Measurements from ENCODE around the gene SIX6. TPM values are rescaled to one million over a fixed set of nuclear protein-coding genes. Genes with fewer than 3 reads are reported as not detected.

Gene SIX6
- 44.8 TPM for total RNA-seq

DNA sequence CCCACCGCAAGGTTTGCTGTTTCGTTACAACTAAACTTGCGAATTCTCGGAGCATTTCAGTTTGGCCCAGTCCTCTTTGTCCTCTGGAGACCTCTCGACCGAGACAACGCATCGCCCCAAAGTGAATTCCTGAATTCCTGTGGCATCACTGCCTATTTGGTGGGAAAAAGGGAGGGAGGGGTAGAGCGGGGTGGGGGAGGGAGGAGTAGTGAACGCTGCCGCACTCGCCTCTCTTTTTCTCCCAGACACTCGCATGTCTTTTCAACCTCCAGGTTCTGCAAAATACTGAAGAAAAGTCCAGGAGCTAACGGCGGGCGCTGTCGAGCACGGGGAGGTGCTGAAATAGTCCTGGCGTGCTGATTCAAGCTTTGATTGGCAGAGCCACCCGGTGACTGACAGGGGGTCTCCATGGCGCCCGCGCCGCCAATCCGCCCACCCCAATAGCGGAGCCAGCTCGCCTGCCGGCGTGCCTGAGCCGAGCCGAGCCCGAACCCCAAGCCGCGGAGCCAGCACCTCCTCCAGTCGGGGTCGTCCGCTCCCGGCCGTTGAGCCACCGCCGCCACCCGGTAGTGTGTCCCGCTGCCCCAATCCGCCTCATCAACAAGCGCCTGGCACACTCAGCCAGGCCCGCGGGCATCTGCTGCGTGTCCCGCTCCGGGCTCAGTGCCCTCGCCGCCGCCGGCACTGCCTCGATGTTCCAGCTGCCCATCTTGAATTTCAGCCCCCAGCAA is at the start of gene SIX6:
SIX6 (plus strand) TSS at position 440 of the 731 bp plus-strand sequence; CDS start at position 693, 253 bp downstream.

GRCh38 chr14:60485598-60486251 is 23.2 kb upstream of the SIX6 start, which contains the start of gene C14orf39:
Gene C14orf39 (minus strand): TSS chr14:60486063. CDS start chr14:60485078, 985 bp downstream.

Other genes with a start within 250 kb of the SIX6 start
- gene C14orf39, start 23.1 kb upstream of the SIX6 start, total RNA-seq, result 8.5 TPM
- gene SIX1, start 140.3 kb downstream of the SIX6 start, total RNA-seq, result 11.8 TPM
- 9.4 TPM for gene SIX4, start 215.2 kb downstream of the SIX6 start, total RNA-seq
- 90.1 TPM for gene MNAT1, start 225.6 kb downstream of the SIX6 start, total RNA-seq